IMR-90 (cell line): ENCODE results near the gene RIMBP3B. TPM values are rescaled to one million over a fixed set of nuclear protein-coding genes. Genes with fewer than 3 reads are reported as not detected.
A peak's percentile ranks its signal among the peaks of the same experiment; 100 is the strongest.
"Not testable (repeated sequence)": the region's sequence is repeated elsewhere in the genome, so short reads cannot be mapped to it uniquely, and the experiment has no call there.

ENCODE experiments used
- ATAC-seq: fragments of 200-7000 bp; cut with Tn5 transposase; 2 replicates; pipeline ENCODE4 v1.9.1; 2020; ENCODE audit warnings: low read depth, mild to moderate bottlenecking, moderate library complexity
- BruUV-seq: library from RNA; stranded (reverse); fragments of 400-500 nt; replicated peaks from 2 replicates; lab custom pipeline; 2021; lab: Mats Ljungman, UMichigan
- CTCF ChIA-PET: fragments of 300-600 bp; formaldehyde crosslinking; extraction: SDS; loops from one replicate; lab custom pipeline; 2021; ENCODE audit warnings: antibody characterized with exemption; lab: Yijun Ruan, JAX
- POLR2A ChIA-PET: fragments of 300-600 bp; sonication (Branson Sonifier 250); formaldehyde crosslinking; loops from one replicate; lab custom pipeline; 2022; ENCODE audit warnings: antibody characterized with exemption; ENCODE audit not compliant: unreplicated experiment; lab: Charles Lee
- DNase-seq: peaks from one replicate; pipeline ENCODE4 v3.0.0; 2013
- H2AFZ ChIP-seq: replicated peaks from 2 replicates; pipeline ENCODE3; 2013; ENCODE audit warnings: low read length, mild to moderate bottlenecking; ENCODE audit not compliant: poor library complexity
- H2AK5ac ChIP-seq: 2 replicates; pipeline ENCODE4 v1.6.1; 2013; ENCODE audit warnings: low read depth, low read length, inconsistent platforms
- H2AK9ac ChIP-seq: replicated peaks from 2 replicates; pipeline ENCODE3; 2013; ENCODE audit warnings: mild to moderate bottlenecking, low read depth, low read length, moderate library complexity; ENCODE audit not compliant: poor library complexity
- H2BK120ac ChIP-seq: 2 replicates; pipeline ENCODE4 v1.6.1; 2013; ENCODE audit warnings: low read depth, low read length, inconsistent platforms
- H2BK15ac ChIP-seq: 3 replicates; pipeline ENCODE4 v1.6.1; 2013; ENCODE audit warnings: low read depth, low read length, inconsistent platforms
- H2BK20ac ChIP-seq: 2 replicates; pipeline ENCODE4 v1.6.1; 2013; ENCODE audit warnings: low read depth, mild to moderate bottlenecking, inconsistent platforms, low read length, moderate library complexity
- H2BK5ac ChIP-seq: 2 replicates; pipeline ENCODE4 v1.6.1; 2013; ENCODE audit warnings: mild to moderate bottlenecking, low read depth, low read length, inconsistent platforms; ENCODE audit not compliant: poor library complexity, severe bottlenecking
- H3K14ac ChIP-seq: replicated peaks from 2 replicates; pipeline ENCODE4 v1.6.1; 2013; ENCODE audit warnings: low read depth, low read length, inconsistent platforms
- H3K18ac ChIP-seq: 2 replicates; pipeline ENCODE4 v1.6.1; 2013; ENCODE audit warnings: low read depth, low read length, control low read depth
- H3K23ac ChIP-seq: 2 replicates; pipeline ENCODE4 v1.6.1; 2013; ENCODE audit warnings: low read depth, low read length, inconsistent platforms
- H3K27ac ChIP-seq: 2 replicates; pipeline ENCODE4 v1.5.1; 2013; ENCODE audit warnings: mild to moderate bottlenecking, control low read depth, low read length; ENCODE audit not compliant: insufficient read depth
- H3K27me3 ChIP-seq: 2 replicates; pipeline ENCODE4 v1.6.1; 2013; ENCODE audit warnings: low read length; ENCODE audit not compliant: control insufficient read depth, insufficient read depth
- H3K36me3 ChIP-seq: 2 replicates; pipeline ENCODE4 v1.6.1; 2013; ENCODE audit warnings: low read length, mixed read lengths; ENCODE audit not compliant: control insufficient read depth, insufficient read depth
- H3K4ac ChIP-seq: 2 replicates; pipeline ENCODE4 v1.6.1; 2013; ENCODE audit warnings: low read depth, low read length, inconsistent platforms
- H3K4me1 ChIP-seq: 2 replicates; pipeline ENCODE4 v1.6.1; 2013; ENCODE audit warnings: low read length, mixed read lengths; ENCODE audit not compliant: control insufficient read depth, insufficient read depth
- H3K4me2 ChIP-seq: 2 replicates; pipeline ENCODE4 v1.6.1; 2013; ENCODE audit warnings: low read depth, mild to moderate bottlenecking, control low read depth, low read length, moderate library complexity
- H3K4me3 ChIP-seq: 2 replicates; pipeline ENCODE4 v1.5.1; 2013; ENCODE audit warnings: low read depth, mild to moderate bottlenecking, control low read depth, low read length, moderate library complexity; ENCODE audit not compliant: insufficient read depth
- H3K56ac ChIP-seq: 2 replicates; pipeline ENCODE4 v1.6.1; 2013; ENCODE audit warnings: low read length, inconsistent platforms; ENCODE audit not compliant: insufficient read depth; ENCODE audit errors: extremely low read depth
- H3K79me1 ChIP-seq, 2 experiments: 2 replicates each; pipeline ENCODE4 v1.6.1; 2013; ENCODE audit warnings: low read length in 2 of 2, inconsistent platforms in 1 of 2, low read depth in 1 of 2
- H3K9ac ChIP-seq: 2 replicates; pipeline ENCODE4 v1.6.1; 2013; ENCODE audit warnings: low read depth, low read length, control low read depth
- H3K9me1 ChIP-seq: 2 replicates; pipeline ENCODE4 v1.6.1; 2013; ENCODE audit warnings: low read length, inconsistent platforms; ENCODE audit not compliant: insufficient read depth
- H3K9me3 ChIP-seq: 2 replicates; pipeline ENCODE4 v1.6.1; 2013; ENCODE audit warnings: low read length; ENCODE audit not compliant: control insufficient read depth, insufficient read depth
- H4K20me1 ChIP-seq: 2 replicates; pipeline ENCODE4 v1.6.1; 2013; ENCODE audit warnings: low read length, inconsistent platforms; ENCODE audit not compliant: insufficient read depth
- H4K5ac ChIP-seq: 2 replicates; pipeline ENCODE4 v1.6.1; 2013; ENCODE audit warnings: mild to moderate bottlenecking, low read depth, low read length, control low read depth
- H4K8ac ChIP-seq, 2 experiments: 2 replicates each; pipeline ENCODE4 v1.6.1; 2013; ENCODE audit warnings: low read depth in 2 of 2, low read length in 2 of 2, control low read depth in 1 of 2, inconsistent platforms in 1 of 2
- H4K91ac ChIP-seq: 2 replicates; pipeline ENCODE4 v1.6.1; 2013; ENCODE audit warnings: low read depth, low read length, inconsistent platforms; ENCODE audit not compliant: insufficient read depth
- WGBS, 2 experiments: methylation state at CpG; one replicate each; pipeline versions ENCODE4 v1.1.5 to v1.1.7; 2013; ENCODE audit warnings: missing lambda C conversion rate in 2 of 2; ENCODE audit not compliant: insufficient read length in 1 of 2; ENCODE audit errors: extremely low coverage in 2 of 2; 5-methylcytosine and 5-hydroxymethylcytosine counted together
- dilution Hi-C: fragments of 300-500 bp; cut with HindIII; formaldehyde crosslinking; loops from one replicate; pipeline ENCODE4 v1.14.3; 2018; ENCODE audit warnings: low sequenced_read_pairs; ENCODE audit not compliant: unreplicated experiment
- in situ Hi-C: fragments of 300-500 bp; cut with MboI; formaldehyde crosslinking; loops from 3 replicates; pipeline ENCODE4 v1.14.3; 2019; ENCODE audit warnings: low sequenced_read_pairs, inconsistent platforms, mixed read lengths
- intact Hi-C: fragments of 100-400 bp; cut with micrococcal nuclease; formaldehyde crosslinking; loops from 2 replicates; pipeline ENCODE4 v1.10.0; 2022
- polyA plus RNA-seq, 3 experiments: library from polyadenylated mRNA; depleted of rRNA; stranded (reverse); fragments of >200 nt; gene quantifications; 2 replicates each; pipeline ENCODE4 v1.2.3, GENCODE V29; 2012; ENCODE audit warnings: low replicate concordance in 1 of 3
- total RNA-seq: library from RNA; depleted of rRNA; stranded (reverse); fragments of >200 nt; gene quantifications from 2 replicates; pipeline ENCODE4 v1.2.3, GENCODE V29; 2012

RIMBP3B gene
- total and polyA plus RNA-seq, 2 of the 4 experiments (the other 2 are of a cell fraction), result 0.07 to 0.18 TPM

- BruUV-seq, H3K4me2 ChIP-seq, H3K9me1 ChIP-seq, CTCF ChIA-PET, H3K14ac ChIP-seq, H3K79me1 ChIP-seq, H2BK20ac ChIP-seq, intact Hi-C loops, H2AK9ac ChIP-seq, H2AK5ac ChIP-seq, H3K56ac ChIP-seq, H3K27me3 ChIP-seq, H3K18ac ChIP-seq, H3K9me3 ChIP-seq, H3K9ac ChIP-seq, in situ Hi-C loops, DNase-seq, H3K36me3 ChIP-seq, H3K4ac ChIP-seq, H2BK15ac ChIP-seq, ATAC-seq, H2AFZ ChIP-seq, H3K4me1 ChIP-seq, H3K27ac ChIP-seq, H4K91ac ChIP-seq, H2BK120ac ChIP-seq, H3K4me3 ChIP-seq, dilution Hi-C loops, H4K20me1 ChIP-seq, H2BK5ac ChIP-seq, H4K8ac ChIP-seq, POLR2A ChIA-PET, H4K5ac ChIP-seq, H3K23ac ChIP-seq: not testable (repeated sequence)
- WGBS, 2 experiments, result no CpG with 5 or more reads among the region's 15 CpGs
These were observed 51.1 kb downstream of the RIMBP3B start for GRCh38 chr22:21434378-21435233.

- H2AFZ ChIP-seq, DNase-seq, in situ Hi-C loops, H4K5ac ChIP-seq, H2AK5ac ChIP-seq, H4K91ac ChIP-seq, POLR2A ChIA-PET, H3K9me3 ChIP-seq, H3K4me1 ChIP-seq, H2AK9ac ChIP-seq, H2BK20ac ChIP-seq, H3K23ac ChIP-seq, H3K14ac ChIP-seq, H3K79me1 ChIP-seq, dilution Hi-C loops, BruUV-seq, H4K8ac ChIP-seq, H3K18ac ChIP-seq, H2BK15ac ChIP-seq, intact Hi-C loops, H2BK120ac ChIP-seq, H3K56ac ChIP-seq, H3K9ac ChIP-seq, H3K36me3 ChIP-seq, H3K9me1 ChIP-seq, H2BK5ac ChIP-seq, H3K4me3 ChIP-seq, H3K4ac ChIP-seq, H4K20me1 ChIP-seq, H3K27me3 ChIP-seq, CTCF ChIA-PET: not testable (repeated sequence)
- no CpG with 5 or more reads among the region's 12 CpGs for WGBS, 2 experiments
- ATAC-seq, result peak; percentile 90
- H3K4me2 ChIP-seq, result peak overlapping the region; percentile 75
- peak overlapping the region; percentile 83 for H3K27ac ChIP-seq
These were observed 52.7 kb downstream of the RIMBP3B start for GRCh38 chr22:21435998-21436810.
